ENCODE measurements around the gene STEAP1B. TPM values are rescaled to one million over a fixed set of nuclear protein-coding genes. Genes with fewer than 3 reads are reported as not detected.
"Not testable (repeated sequence)": the region's sequence is repeated elsewhere in the genome, so short reads cannot be mapped to it uniquely, and the experiment has no call there.

Gene STEAP1B
- total RNA-seq, 1 donor from 2014 or later, result 0.23 TPM

- intact Hi-C loops (cut with micrococcal nuclease), result no loop called here
Observed at GRCh38 chr7:22457471-22457870, 42.5 kb downstream of the STEAP1B start.

- intact Hi-C loops (cut with micrococcal nuclease), result no loop called here
Observed at GRCh38 chr7:22454446-22454845, 45.5 kb downstream of the STEAP1B start.

GRCh38 chr7:22452960-22453558 is 46.9 kb downstream of the STEAP1B start:
- intact Hi-C loops (cut with micrococcal nuclease), result no loop called here

- intact Hi-C loops (cut with micrococcal nuclease), result no loop called here
Observed at GRCh38 chr7:22452142-22452959, 47.6 kb downstream of the STEAP1B start.

- intact Hi-C loops (cut with micrococcal nuclease), result not testable (repeated sequence)
Observed at GRCh38 chr7:22450013-22450412, 50.0 kb downstream of the STEAP1B start.

- intact Hi-C loops (cut with micrococcal nuclease), result no loop called here
Observed at GRCh38 chr7:22447762-22448161, 52.2 kb downstream of the STEAP1B start.

- intact Hi-C loops (cut with micrococcal nuclease), result no loop called here
Observed at GRCh38 chr7:22447008-22447407, 53.0 kb downstream of the STEAP1B start.

GRCh38 chr7:22445853-22446252 is 54.1 kb downstream of the STEAP1B start:
- intact Hi-C loops (cut with micrococcal nuclease), result no loop called here

GRCh38 chr7:22445140-22445743 is 54.7 kb downstream of the STEAP1B start:
- intact Hi-C loops (cut with micrococcal nuclease), result no loop called here

- intact Hi-C loops (cut with micrococcal nuclease), result no loop called here
Observed at GRCh38 chr7:22444181-22444971, 55.6 kb downstream of the STEAP1B start.

- intact Hi-C loops (cut with micrococcal nuclease), result no loop called here
Observed at GRCh38 chr7:22443370-22444180, 56.4 kb downstream of the STEAP1B start.

- intact Hi-C loops (cut with micrococcal nuclease), result no loop called here
Observed at GRCh38 chr7:22442882-22443369, 57.1 kb downstream of the STEAP1B start.

GRCh38 chr7:22442187-22442881 is 57.7 kb downstream of the STEAP1B start:
- intact Hi-C loops (cut with micrococcal nuclease), result no loop called here

GRCh38 chr7:22441157-22441556 is 58.8 kb downstream of the STEAP1B start:
- intact Hi-C loops (cut with micrococcal nuclease), result no loop called here

- intact Hi-C loops (cut with micrococcal nuclease), result no loop called here
Observed at GRCh38 chr7:22438994-22439393, 61.0 kb downstream of the STEAP1B start.

- intact Hi-C loops (cut with micrococcal nuclease), result not testable (repeated sequence)
Observed at GRCh38 chr7:22436552-22436951, 63.4 kb downstream of the STEAP1B start.

- intact Hi-C loops (cut with micrococcal nuclease), result no loop called here
Observed at GRCh38 chr7:22435720-22436119, 64.3 kb downstream of the STEAP1B start.

- intact Hi-C loops (cut with micrococcal nuclease), result no loop called here
Observed at GRCh38 chr7:22435105-22435504, 64.9 kb downstream of the STEAP1B start.

- intact Hi-C loops (cut with micrococcal nuclease), result no loop called here
Observed at GRCh38 chr7:22433710-22434460, 66.1 kb downstream of the STEAP1B start.
